Keratinocyte (primary cell): ENCODE results near the gene THBS4.

Experiments used
- EZH2 ChIP-seq: IDR thresholded peaks from one replicate; pipeline ENCODE4 v1.6.1; 2012; ENCODE audit warnings: inconsistent platforms, mild to moderate bottlenecking, low read length, moderate library complexity
- TF ChIP-seq, protein P1 (sequence below), 3 experiments: IDR thresholded peaks in 1 of 3; conservative IDR thresholded peaks in 1 of 3; optimal IDR thresholded peaks in 1 of 3; 2 replicates in 2 of 3; 3 replicates in 1 of 3; pipeline versions ENCODE3 to v1.5.1; 2011; ENCODE audit warnings: low read length in 3 of 3, mild to moderate bottlenecking in 3 of 3, moderate library complexity in 2 of 3, control low read depth in 1 of 3, inconsistent platforms in 1 of 3; ENCODE audit not compliant: insufficient read depth in 2 of 3; ENCODE audit errors: extremely low read depth in 1 of 3

DNA sequence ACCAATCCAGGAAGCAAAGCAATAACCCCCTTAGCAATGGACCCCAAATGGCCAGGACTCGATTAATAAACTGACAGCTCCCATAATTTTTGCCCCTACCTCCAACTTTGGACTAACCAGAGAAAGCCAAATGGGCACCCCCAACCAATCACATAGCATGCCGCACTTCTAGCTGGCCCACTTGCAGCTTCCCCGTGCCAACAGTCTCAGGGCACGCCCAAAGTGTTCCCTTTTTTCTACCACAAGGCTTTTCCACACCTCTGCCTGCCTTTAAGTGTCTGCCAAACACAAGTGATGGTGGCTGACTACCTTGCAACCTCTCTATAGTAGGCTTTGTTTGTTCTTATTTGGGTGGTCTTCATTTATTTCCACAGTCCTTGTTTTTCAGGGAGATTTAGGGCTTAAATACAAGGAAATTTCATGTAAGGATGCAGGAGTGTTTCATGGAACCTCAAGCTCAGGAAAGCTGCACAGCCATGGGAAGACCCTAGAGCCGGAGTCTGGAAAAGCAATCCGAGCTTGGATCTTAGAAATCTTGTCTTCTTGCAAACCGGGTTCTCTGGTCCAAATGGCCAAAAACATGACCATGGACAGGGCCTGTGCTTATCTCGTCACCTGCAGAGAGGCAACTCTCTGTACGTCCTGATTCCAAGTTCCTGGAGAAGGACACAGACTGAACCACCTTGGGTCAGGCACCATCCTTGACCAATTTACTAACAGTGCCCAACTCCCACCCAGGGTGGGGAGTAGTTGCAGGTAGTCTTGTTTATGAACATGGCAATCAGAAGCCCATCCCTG is 89.2 kb downstream of the THBS4 start:
- TF ChIP-seq, protein P1, sequence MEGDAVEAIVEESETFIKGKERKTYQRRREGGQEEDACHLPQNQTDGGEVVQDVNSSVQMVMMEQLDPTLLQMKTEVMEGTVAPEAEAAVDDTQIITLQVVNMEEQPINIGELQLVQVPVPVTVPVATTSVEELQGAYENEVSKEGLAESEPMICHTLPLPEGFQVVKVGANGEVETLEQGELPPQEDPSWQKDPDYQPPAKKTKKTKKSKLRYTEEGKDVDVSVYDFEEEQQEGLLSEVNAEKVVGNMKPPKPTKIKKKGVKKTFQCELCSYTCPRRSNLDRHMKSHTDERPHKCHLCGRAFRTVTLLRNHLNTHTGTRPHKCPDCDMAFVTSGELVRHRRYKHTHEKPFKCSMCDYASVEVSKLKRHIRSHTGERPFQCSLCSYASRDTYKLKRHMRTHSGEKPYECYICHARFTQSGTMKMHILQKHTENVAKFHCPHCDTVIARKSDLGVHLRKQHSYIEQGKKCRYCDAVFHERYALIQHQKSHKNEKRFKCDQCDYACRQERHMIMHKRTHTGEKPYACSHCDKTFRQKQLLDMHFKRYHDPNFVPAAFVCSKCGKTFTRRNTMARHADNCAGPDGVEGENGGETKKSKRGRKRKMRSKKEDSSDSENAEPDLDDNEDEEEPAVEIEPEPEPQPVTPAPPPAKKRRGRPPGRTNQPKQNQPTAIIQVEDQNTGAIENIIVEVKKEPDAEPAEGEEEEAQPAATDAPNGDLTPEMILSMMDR (optimal IDR thresholded peaks at IDR 0.05 in 1 of 3, IDR thresholded peaks at IDR 0.05 in 1 of 3, conservative IDR thresholded peaks at IDR 0.05 in 1 of 3; ENCODE audit: extremely low read depth in 1 of 3, insufficient read depth in 2 of 3, low read length in 3 of 3) = no peak
- no peak for TF ChIP-seq EZH2
